ENCODE data around the gene CD300LF.

The CD300LF gene

GRCh38 chr17:74749279-74750038 lies 36.7 kb upstream of the CD300LF start:
- H3K9me3 ChIP-seq (ENCODE audit: severe bottlenecking), result no peaks in the 10 kb centered on the region
- TF ChIP-seq CTCF (IDR thresholded peaks at IDR 0.05; ENCODE audit: low read depth, low read length), result no peak
- H3K36me3 ChIP-seq, result peaks cover 33% of the 10 kb centered on the region
- peak overlapping the region; percentile 94 for H3K4me3 ChIP-seq (ENCODE audit: low read depth, low read length)
- no peak for DNase-seq
- H3K27ac ChIP-seq, result peak overlapping the region; percentile 78
- no peaks in the 10 kb centered on the region for H3K27me3 ChIP-seq (ENCODE audit: insufficient read depth, low read depth, severe bottlenecking)

GRCh38 chr17:74748529-74749278 lies 36.0 kb upstream of the CD300LF start, which contains the start of gene NHERF1:
NHERF1 (plus strand) TSS chr17:74748628; CDS start chr17:74748847, 219 bp downstream.
- Histone ChIP-seq H3K27ac (peak within 1 kb of the TSS; percentile 78), H3K9me3 (ENCODE audit: severe bottlenecking) (peaks cover 3% of the 10 kb centered on the region), H3K4me3 (ENCODE audit: low read depth, low read length) (peak within 1 kb of the TSS; percentile 94), H3K36me3 (peaks cover 32% of the 10 kb centered on the region), H3K27me3 (ENCODE audit: insufficient read depth, low read depth, severe bottlenecking) (no peaks in the 10 kb centered on the region)
- peak; percentile 74 for TF ChIP-seq CTCF (IDR thresholded peaks at IDR 0.05; ENCODE audit: low read depth, low read length)
- peak; percentile 96 for DNase-seq

GRCh38 chr17:74748279-74748528 lies 35.5 kb upstream of the CD300LF start:
- Histone ChIP-seq H3K27me3 (ENCODE audit: insufficient read depth, low read depth, severe bottlenecking) (no peaks in the 10 kb centered on the region), H3K9me3 (ENCODE audit: severe bottlenecking) (peaks cover 5% of the 10 kb centered on the region), H3K4me3 (ENCODE audit: low read depth, low read length) (peak overlapping the region; percentile 94), H3K36me3 (peaks cover 31% of the 10 kb centered on the region), H3K27ac (peak overlapping the region; percentile 68)
- no peak for TF ChIP-seq CTCF (IDR thresholded peaks at IDR 0.05; ENCODE audit: low read depth, low read length)
- no peak for DNase-seq

GRCh38 chr17:74746922-74747321 lies 34.2 kb upstream of the CD300LF start:
- Histone ChIP-seq H3K27me3 (ENCODE audit: insufficient read depth, low read depth, severe bottlenecking) (no peaks in the 10 kb centered on the region), H3K9me3 (ENCODE audit: severe bottlenecking) (peaks cover 5% of the 10 kb centered on the region), H3K27ac (no peak overlapping the region), H3K4me3 (ENCODE audit: low read depth, low read length) (no peak overlapping the region), H3K36me3 (peaks cover 21% of the 10 kb centered on the region)
- no peak for TF ChIP-seq CTCF (IDR thresholded peaks at IDR 0.05; ENCODE audit: low read depth, low read length)
- DNase-seq, result no peak

- Histone ChIP-seq H3K27me3 (ENCODE audit: insufficient read depth, low read depth, severe bottlenecking) (no peaks in the 10 kb centered on the region), H3K4me3 (ENCODE audit: low read depth, low read length) (no peak overlapping the region), H3K9me3 (ENCODE audit: severe bottlenecking) (peaks cover 5% of the 10 kb centered on the region), H3K36me3 (peaks cover 15% of the 10 kb centered on the region), H3K27ac (peak overlapping the region; percentile 26; the same call in 1 of the 2 replicates)
- TF ChIP-seq CTCF (IDR thresholded peaks at IDR 0.05; ENCODE audit: low read depth, low read length), result no peak
- no peak for DNase-seq
Observed at GRCh38 chr17:74746376-74746775, 33.7 kb upstream of the CD300LF start.

Measured in WERI-Rb-1 (cell line).